HepG2 (cell line): Measurements from ENCODE around the gene DCAF4. TPM values are rescaled to one million over a fixed set of nuclear protein-coding genes. Genes with fewer than 3 reads are reported as not detected.

Source experiments
- SALL1 ChIP-seq: sonication (generic); formaldehyde crosslinking; IDR thresholded peaks from 2 replicates; pipeline ENCODE4 v1.8.0; 2022; ENCODE audit warnings: mild to moderate bottlenecking, missing genetic modification reagents
- SOX13 ChIP-seq, 3 experiments: fragments of 450-650 bp in 1 of 3; sonication (generic) in 1 of 3; formaldehyde crosslinking in 1 of 3; IDR thresholded peaks in 2 of 3; conservative IDR thresholded peaks in 1 of 3; 2 replicates each; pipeline versions ENCODE4 v1.5.0 to v1.6.1; 2016 to 2020; ENCODE audit warnings: antibody characterized with exemption in 1 of 3, mild to moderate bottlenecking in 1 of 3, missing compliant biosample characterization in 1 of 3, missing genetic modification reagents in 1 of 3, moderate library complexity in 1 of 3
- ZNF337 ChIP-seq: sonication (generic); formaldehyde crosslinking; IDR thresholded peaks from 2 replicates; pipeline ENCODE4 v1.5.1; 2020; ENCODE audit warnings: missing genetic modification reagents, low read depth, mild to moderate bottlenecking, borderline replicate concordance
- polyA plus RNA-seq, 8 experiments: library from polyadenylated mRNA; depleted of rRNA in 3 of 8; stranded (reverse) in 7 of 8; unstranded in 1 of 8; fragments of >200 nt; fragmentation: Illumina TruSeq in 4 of 8; extraction: Trizol in 4 of 8; gene quantifications; 2 replicates each; pipeline versions ENCODE4 v1.2.1 to v1.2.3, GENCODE V29; 2011 to 2016; ENCODE audit warnings: low read depth in 4 of 8, missing spikeins in 1 of 8, mixed read lengths in 1 of 8; ENCODE audit not compliant: insufficient read depth in 1 of 8
- total RNA-seq, 5 experiments: library from RNA; depleted of rRNA; stranded (reverse); fragments of >200 nt; fragmentation: Illumina TruSeq; extraction: Trizol; gene quantifications; 2 replicates each; pipeline ENCODE4 v1.2.3, GENCODE V29; 2016; ENCODE audit warnings: low read depth in 1 of 5
- TF ChIP-seq, protein P1 (sequence below): sonication (generic); formaldehyde crosslinking; IDR thresholded peaks from 2 replicates; pipeline ENCODE4 v1.9.0; 2021; ENCODE audit warnings: mild to moderate bottlenecking, missing genetic modification reagents
- TF ChIP-seq, protein P2 (sequence below): sonication (generic); formaldehyde crosslinking; IDR thresholded peaks from 2 replicates; pipeline ENCODE4 v1.9.0; 2021; ENCODE audit warnings: missing genetic modification reagents, mild to moderate bottlenecking, borderline replicate concordance

Gene DCAF4
- total and polyA plus RNA-seq, 2 of the 13 experiments (the other 11 are each of a cell fraction or from before 2014, with no cell fraction given): 18.8 to 21.1 TPM

DNA sequence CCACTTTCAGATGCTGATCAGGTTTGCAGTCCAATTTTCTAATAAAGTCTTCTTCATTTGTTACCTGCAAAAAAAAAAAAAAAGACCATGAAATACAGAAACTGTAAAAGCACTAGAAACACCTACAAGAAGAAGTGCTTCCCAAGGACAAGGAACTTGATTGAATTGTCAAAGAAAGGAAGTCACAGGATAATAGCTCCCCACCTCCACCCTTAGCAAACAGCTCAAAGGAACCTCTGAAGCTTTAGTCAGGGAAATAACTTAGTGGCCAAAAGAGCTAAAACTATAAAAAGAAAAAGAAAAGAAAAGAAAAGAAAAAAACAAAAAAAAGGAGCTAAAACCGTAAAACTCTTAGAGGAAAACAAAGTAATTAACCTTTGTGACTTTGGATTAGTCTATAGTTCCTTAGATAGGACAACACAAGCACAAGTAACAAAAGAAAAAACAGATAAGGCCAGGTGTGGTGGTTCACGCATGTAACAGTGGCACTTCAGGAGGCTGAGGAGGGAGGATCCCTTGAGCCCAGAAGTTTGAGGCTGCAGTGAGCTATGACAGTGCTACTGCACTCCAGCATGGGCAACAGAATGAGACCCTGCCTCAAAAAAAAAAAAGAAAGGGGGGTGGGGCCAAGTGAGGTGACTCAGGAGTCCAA, 72.1 kb downstream of the DCAF4 start (continued):
- TF ChIP-seq ZNF337 (CRISPR knock-in tag) (no peak), SOX13 (IDR thresholded peaks at IDR 0.05) (no peak), SOX13 (CRISPR knock-in tag; conservative IDR thresholded peaks at IDR 0.05 in 1 of 2, IDR thresholded peaks at IDR 0.05 in 1 of 2) (no peak), SALL1 (CRISPR knock-in tag) (no peak)
- TF ChIP-seq, protein P1, sequence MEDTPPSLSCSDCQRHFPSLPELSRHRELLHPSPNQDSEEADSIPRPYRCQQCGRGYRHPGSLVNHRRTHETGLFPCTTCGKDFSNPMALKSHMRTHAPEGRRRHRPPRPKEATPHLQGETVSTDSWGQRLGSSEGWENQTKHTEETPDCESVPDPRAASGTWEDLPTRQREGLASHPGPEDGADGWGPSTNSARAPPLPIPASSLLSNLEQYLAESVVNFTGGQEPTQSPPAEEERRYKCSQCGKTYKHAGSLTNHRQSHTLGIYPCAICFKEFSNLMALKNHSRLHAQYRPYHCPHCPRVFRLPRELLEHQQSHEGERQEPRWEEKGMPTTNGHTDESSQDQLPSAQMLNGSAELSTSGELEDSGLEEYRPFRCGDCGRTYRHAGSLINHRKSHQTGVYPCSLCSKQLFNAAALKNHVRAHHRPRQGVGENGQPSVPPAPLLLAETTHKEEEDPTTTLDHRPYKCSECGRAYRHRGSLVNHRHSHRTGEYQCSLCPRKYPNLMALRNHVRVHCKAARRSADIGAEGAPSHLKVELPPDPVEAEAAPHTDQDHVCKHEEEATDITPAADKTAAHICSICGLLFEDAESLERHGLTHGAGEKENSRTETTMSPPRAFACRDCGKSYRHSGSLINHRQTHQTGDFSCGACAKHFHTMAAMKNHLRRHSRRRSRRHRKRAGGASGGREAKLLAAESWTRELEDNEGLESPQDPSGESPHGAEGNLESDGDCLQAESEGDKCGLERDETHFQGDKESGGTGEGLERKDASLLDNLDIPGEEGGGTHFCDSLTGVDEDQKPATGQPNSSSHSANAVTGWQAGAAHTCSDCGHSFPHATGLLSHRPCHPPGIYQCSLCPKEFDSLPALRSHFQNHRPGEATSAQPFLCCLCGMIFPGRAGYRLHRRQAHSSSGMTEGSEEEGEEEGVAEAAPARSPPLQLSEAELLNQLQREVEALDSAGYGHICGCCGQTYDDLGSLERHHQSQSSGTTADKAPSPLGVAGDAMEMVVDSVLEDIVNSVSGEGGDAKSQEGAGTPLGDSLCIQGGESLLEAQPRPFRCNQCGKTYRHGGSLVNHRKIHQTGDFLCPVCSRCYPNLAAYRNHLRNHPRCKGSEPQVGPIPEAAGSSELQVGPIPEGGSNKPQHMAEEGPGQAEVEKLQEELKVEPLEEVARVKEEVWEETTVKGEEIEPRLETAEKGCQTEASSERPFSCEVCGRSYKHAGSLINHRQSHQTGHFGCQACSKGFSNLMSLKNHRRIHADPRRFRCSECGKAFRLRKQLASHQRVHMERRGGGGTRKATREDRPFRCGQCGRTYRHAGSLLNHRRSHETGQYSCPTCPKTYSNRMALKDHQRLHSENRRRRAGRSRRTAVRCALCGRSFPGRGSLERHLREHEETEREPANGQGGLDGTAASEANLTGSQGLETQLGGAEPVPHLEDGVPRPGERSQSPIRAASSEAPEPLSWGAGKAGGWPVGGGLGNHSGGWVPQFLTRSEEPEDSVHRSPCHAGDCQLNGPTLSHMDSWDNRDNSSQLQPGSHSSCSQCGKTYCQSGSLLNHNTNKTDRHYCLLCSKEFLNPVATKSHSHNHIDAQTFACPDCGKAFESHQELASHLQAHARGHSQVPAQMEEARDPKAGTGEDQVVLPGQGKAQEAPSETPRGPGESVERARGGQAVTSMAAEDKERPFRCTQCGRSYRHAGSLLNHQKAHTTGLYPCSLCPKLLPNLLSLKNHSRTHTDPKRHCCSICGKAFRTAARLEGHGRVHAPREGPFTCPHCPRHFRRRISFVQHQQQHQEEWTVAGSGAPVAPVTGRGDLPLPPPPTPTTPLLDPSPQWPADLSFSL (CRISPR knock-in tag): no peak
- TF ChIP-seq, protein P2, sequence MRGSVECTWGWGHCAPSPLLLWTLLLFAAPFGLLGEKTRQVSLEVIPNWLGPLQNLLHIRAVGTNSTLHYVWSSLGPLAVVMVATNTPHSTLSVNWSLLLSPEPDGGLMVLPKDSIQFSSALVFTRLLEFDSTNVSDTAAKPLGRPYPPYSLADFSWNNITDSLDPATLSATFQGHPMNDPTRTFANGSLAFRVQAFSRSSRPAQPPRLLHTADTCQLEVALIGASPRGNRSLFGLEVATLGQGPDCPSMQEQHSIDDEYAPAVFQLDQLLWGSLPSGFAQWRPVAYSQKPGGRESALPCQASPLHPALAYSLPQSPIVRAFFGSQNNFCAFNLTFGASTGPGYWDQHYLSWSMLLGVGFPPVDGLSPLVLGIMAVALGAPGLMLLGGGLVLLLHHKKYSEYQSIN (CRISPR knock-in tag): no peak
